Tibial artery (tissue), 4 donors: ENCODE measurements around the gene MYDGF.
"Not testable (repeated sequence)": the region's sequence is repeated elsewhere in the genome, so short reads cannot be mapped to it uniquely, and the experiment has no call there.

ENCODE experiments used
- DNase-seq, 2 donors: peaks; one replicate each; pipeline ENCODE4 v3.0.0-alpha.2; 2019
- H3K27ac ChIP-seq, 2 donors: fragments of 200-600 bp; sonication (generic) in 1 of 2; 1 replicate in 1 of 2; 2 replicates in 1 of 2; pipeline ENCODE4 v1.5.1; 2018 to 2019; ENCODE audit warnings: mild to moderate bottlenecking in 1 of 2
- H3K27me3 ChIP-seq, 2 donors: fragments of 200-600 bp; sonication (generic) in 1 of 2; one replicate each; pipeline versions ENCODE4 v1.5.1 to v1.6.0; 2016 to 2019
- H3K36me3 ChIP-seq, 3 donors: fragments of 200-600 bp; sonication (generic) in 2 of 3; one replicate each; pipeline ENCODE4 v1.5.1; 2016 to 2019; ENCODE audit warnings: mild to moderate bottlenecking in 2 of 3
- H3K4me1 ChIP-seq, 4 donors: fragments of 200-600 bp; sonication (generic) in 2 of 4; 1 replicate in 3 of 4; 2 replicates in 1 of 4; pipeline ENCODE4 v1.5.1; 2016 to 2019
- H3K4me3 ChIP-seq, 2 donors: fragments of 200-600 bp; sonication (generic) in 1 of 2; 1 replicate in 1 of 2; 2 replicates in 1 of 2; pipeline ENCODE4 v1.5.1; 2018 to 2019; ENCODE audit warnings: mild to moderate bottlenecking in 2 of 2
- H3K9me3 ChIP-seq, 3 donors: fragments of 200-600 bp; sonication (generic) in 1 of 3; one replicate each; pipeline ENCODE4 v1.5.1; 2016 to 2019
- CTCF ChIP-seq, 2 experiments: fragments of 200-600 bp in 1 of 2; fragments of 450-650 bp in 1 of 2; IDR thresholded peaks; one replicate each; pipeline ENCODE4 v1.5.1; 2017 to 2019; ENCODE audit warnings: antibody characterized with exemption in 2 of 2, mild to moderate bottlenecking in 1 of 2, moderate library complexity in 1 of 2
- intact Hi-C: fragments of 100-400 bp; cut with DNase I; formaldehyde crosslinking; loops from one replicate; pipeline ENCODE4 v1.15.0; 2023; ENCODE audit warnings: low total_unique reads

Gene MYDGF

GRCh38 chr19:4687396-4687795 is 17.3 kb upstream of the MYDGF start:
- no peak for TF ChIP-seq CTCF (IDR thresholded peaks at IDR 0.05)
- H3K4me3 ChIP-seq, result no peak overlapping the region
- no peak for DNase-seq
- H3K4me1 ChIP-seq, result no peaks in the 10 kb centered on the region
- intact Hi-C loops, result no loop called here
- no peak overlapping the region for H3K27ac ChIP-seq
- no peaks in the 10 kb centered on the region for H3K27me3 ChIP-seq
- peaks cover 86 to 99% (median 90%) of the 10 kb centered on the region in 3 donors for H3K36me3 ChIP-seq
- no peaks in the 10 kb centered on the region for H3K9me3 ChIP-seq

- no peak overlapping the region for H3K27ac ChIP-seq
- H3K36me3 ChIP-seq, result peaks cover 87 to 99% (median 87%) of the 10 kb centered on the region in 3 donors
- H3K4me1 ChIP-seq, result no peaks in the 10 kb centered on the region
- H3K9me3 ChIP-seq, result no peaks in the 10 kb centered on the region
- DNase-seq, result no peak
- H3K27me3 ChIP-seq, result no peaks in the 10 kb centered on the region
- intact Hi-C loops, result no loop called here
- no peak overlapping the region for H3K4me3 ChIP-seq
- no peak for TF ChIP-seq CTCF (IDR thresholded peaks at IDR 0.05)
Observed at GRCh38 chr19:4686700-4687099, 16.6 kb upstream of the MYDGF start.

- no peaks in the 10 kb centered on the region for H3K27me3 ChIP-seq
- no peak overlapping the region for H3K4me3 ChIP-seq
- no peak overlapping the region for H3K27ac ChIP-seq
- peaks cover 81 to 97% (median 87%) of the 10 kb centered on the region in 3 donors for H3K36me3 ChIP-seq
- DNase-seq, result no peak
- intact Hi-C loops, result no loop called here
- H3K4me1 ChIP-seq, result no peaks in the 10 kb centered on the region
- H3K9me3 ChIP-seq, result no peaks in the 10 kb centered on the region
- TF ChIP-seq CTCF (IDR thresholded peaks at IDR 0.05), result no peak
Observed at GRCh38 chr19:4684312-4685095, 14.4 kb upstream of the MYDGF start.

- H3K27ac ChIP-seq, result no peak overlapping the region
- no peaks in the 10 kb centered on the region for H3K4me1 ChIP-seq
- H3K9me3 ChIP-seq, result no peaks in the 10 kb centered on the region
- H3K36me3 ChIP-seq, result peaks cover 74 to 97% (median 81%) of the 10 kb centered on the region in 3 donors
- TF ChIP-seq CTCF (IDR thresholded peaks at IDR 0.05), result no peak
- no peak for DNase-seq
- no peaks in the 10 kb centered on the region for H3K27me3 ChIP-seq
- intact Hi-C loops, result no loop called here
- H3K4me3 ChIP-seq, result no peak overlapping the region
Observed at GRCh38 chr19:4682417-4683200, 12.5 kb upstream of the MYDGF start.

- H3K27me3 ChIP-seq, H3K4me1 ChIP-seq, intact Hi-C loops, H3K27ac ChIP-seq, H3K4me3 ChIP-seq, H3K9me3 ChIP-seq, DNase-seq: not testable (repeated sequence)
- H3K36me3 ChIP-seq, result peaks cover 59 to 97% (median 80%) of the 10 kb centered on the region in 3 donors
Observed at GRCh38 chr19:4680021-4680420, 9.9 kb upstream of the MYDGF start.
